Activated T-helper 17 cell treated with anti-CD3 and anti-CD28 coated beads, Interleukin-2, amount 50 U/mL, for 72 hours (primary cell): ENCODE data around the gene FMOD. TPM values are rescaled to one million over a fixed set of nuclear protein-coding genes. Genes with fewer than 3 reads are reported as not detected.
"Not testable (repeated sequence)": the region's sequence is repeated elsewhere in the genome, so short reads cannot be mapped to it uniquely, and the experiment has no call there.

Source experiments
- ATAC-seq: fragments of 150-1000 bp; cut with Tn5 transposase; replicated peaks from 2 replicates; pipeline ENCODE4 v1.10.0; 2021; ENCODE audit warnings: mild to moderate bottlenecking, moderate library complexity
- H3K27ac Mint-ChIP-seq: one replicate; pipeline ENCODE4 v1.8.0; 2022; ENCODE audit warnings: mixed read lengths
- H3K27me3 Mint-ChIP-seq: one replicate; pipeline ENCODE4 v1.8.0; 2022; ENCODE audit warnings: mixed read lengths
- H3K36me3 Mint-ChIP-seq: one replicate; pipeline ENCODE4 v1.8.0; 2022; ENCODE audit warnings: low read depth, mild to moderate bottlenecking, mixed read lengths
- H3K4me1 Mint-ChIP-seq: one replicate; pipeline ENCODE4 v1.8.0; 2022; ENCODE audit warnings: mixed read lengths
- H3K4me3 Mint-ChIP-seq: one replicate; pipeline ENCODE4 v1.8.0; 2022; ENCODE audit warnings: mild to moderate bottlenecking, mixed read lengths
- H3K9me3 Mint-ChIP-seq: one replicate; pipeline ENCODE4 v1.8.0; 2022; ENCODE audit warnings: mixed read lengths
- total RNA-seq, 2 donors: library from RNA; stranded (reverse); gene quantifications; one replicate each; pipeline ENCODE4 v1.2.3, GENCODE V29; 2022

Gene FMOD
- total RNA-seq, 2 donors from 2014 or later: 0.26 TPM; not detected in 1

DNA sequence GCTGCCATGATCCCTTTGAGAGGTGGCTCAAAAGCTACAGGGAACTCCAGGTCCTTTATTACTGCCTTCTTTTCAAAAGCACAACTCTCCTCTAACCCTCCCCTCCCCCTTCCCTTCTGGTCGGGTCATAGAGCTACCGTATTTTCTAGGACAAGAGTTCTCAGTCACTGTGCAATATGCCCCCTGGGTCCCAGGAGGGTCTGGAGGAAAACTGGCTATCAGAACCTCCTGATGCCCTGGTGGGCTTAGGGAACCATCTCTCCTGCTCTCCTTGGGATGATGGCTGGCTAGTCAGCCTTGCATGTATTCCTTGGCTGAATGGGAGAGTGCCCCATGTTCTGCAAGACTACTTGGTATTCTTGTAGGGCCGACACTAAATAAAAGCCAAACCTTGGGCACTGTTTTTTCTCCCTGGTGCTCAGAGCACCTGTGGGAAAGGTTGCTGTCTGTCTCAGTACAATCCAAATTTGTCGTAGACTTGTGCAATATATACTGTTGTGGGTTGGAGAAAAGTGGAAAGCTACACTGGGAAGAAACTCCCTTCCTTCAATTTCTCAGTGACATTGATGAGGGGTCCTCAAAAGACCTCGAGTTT is 42.5 kb downstream of the FMOD start:
- Mint-ChIP-seq H3K27ac (peak overlapping the region; percentile 94), H3K4me1 (peaks cover 25% of the 10 kb centered on the region), H3K4me3 (peak overlapping the region; percentile 99), H3K36me3 (peaks cover 81% of the 10 kb centered on the region), H3K9me3 (no peaks in the 10 kb centered on the region), H3K27me3 (no peaks in the 10 kb centered on the region)
- no peak for ATAC-seq

DNA sequence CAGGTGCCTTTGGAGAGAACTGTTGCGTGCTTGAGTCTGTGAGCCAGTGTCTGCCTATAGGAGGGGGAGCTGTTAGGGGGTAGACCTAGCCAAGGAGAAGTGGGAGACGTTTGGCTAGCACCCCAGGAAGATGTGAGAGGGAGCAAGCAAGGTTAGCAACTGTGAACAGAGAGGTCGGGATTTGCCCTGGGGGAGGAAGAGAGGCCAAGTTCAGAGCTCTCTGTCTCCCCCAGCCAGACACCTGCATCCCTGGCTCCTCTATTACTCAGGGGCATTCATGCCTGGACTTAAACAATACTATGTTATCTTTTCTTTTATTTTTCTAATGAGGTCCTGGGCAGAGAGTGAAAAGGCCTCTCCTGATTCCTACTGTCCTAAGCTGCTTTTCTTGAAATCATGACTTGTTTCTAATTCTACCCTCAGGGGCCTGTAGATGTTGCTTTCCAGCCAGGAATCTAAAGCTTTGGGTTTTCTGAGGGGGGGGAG is 43.2 kb downstream of the FMOD start:
- H3K4me1 Mint-ChIP-seq: peaks cover 31% of the 10 kb centered on the region
- H3K27ac Mint-ChIP-seq: peak overlapping the region; percentile 94
- ATAC-seq: no peak
- peak overlapping the region; percentile 99 for H3K4me3 Mint-ChIP-seq
- peaks cover 80% of the 10 kb centered on the region for H3K36me3 Mint-ChIP-seq
- H3K9me3 Mint-ChIP-seq: no peaks in the 10 kb centered on the region
- no peaks in the 10 kb centered on the region for H3K27me3 Mint-ChIP-seq

DNA sequence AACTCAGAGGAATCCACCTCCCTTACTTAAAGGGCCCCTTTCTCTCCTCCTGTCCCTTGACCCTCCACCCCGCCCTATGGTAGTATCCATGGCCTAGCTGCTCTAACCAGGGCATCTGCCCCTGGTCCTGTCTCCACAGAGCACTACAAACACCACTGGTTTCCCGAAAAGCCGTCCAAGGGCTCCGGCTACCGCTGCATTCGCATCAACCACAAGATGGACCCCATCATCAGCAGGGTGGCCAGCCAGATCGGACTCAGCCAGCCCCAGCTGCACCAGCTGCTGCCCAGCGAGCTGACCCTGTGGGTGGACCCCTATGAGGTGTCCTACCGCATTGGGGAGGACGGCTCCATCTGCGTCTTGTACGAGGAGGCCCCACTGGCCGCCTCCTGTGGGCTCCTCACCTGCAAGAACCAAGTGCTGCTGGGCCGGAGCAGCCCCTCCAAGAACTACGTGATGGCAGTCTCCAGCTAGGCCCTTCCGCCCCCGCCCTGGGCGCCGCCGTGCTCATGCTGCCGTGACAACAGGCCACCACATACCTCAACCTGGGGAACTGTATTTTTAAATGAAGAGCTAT is 43.9 kb downstream of the FMOD start:
- no peaks in the 10 kb centered on the region for H3K27me3 Mint-ChIP-seq
- no peaks in the 10 kb centered on the region for H3K9me3 Mint-ChIP-seq
- peak overlapping the region; percentile 99 for H3K4me3 Mint-ChIP-seq
- peaks cover 31% of the 10 kb centered on the region for H3K4me1 Mint-ChIP-seq
- peak overlapping the region; percentile 94 for H3K27ac Mint-ChIP-seq
- peaks cover 80% of the 10 kb centered on the region for H3K36me3 Mint-ChIP-seq
- no peak for ATAC-seq

DNA sequence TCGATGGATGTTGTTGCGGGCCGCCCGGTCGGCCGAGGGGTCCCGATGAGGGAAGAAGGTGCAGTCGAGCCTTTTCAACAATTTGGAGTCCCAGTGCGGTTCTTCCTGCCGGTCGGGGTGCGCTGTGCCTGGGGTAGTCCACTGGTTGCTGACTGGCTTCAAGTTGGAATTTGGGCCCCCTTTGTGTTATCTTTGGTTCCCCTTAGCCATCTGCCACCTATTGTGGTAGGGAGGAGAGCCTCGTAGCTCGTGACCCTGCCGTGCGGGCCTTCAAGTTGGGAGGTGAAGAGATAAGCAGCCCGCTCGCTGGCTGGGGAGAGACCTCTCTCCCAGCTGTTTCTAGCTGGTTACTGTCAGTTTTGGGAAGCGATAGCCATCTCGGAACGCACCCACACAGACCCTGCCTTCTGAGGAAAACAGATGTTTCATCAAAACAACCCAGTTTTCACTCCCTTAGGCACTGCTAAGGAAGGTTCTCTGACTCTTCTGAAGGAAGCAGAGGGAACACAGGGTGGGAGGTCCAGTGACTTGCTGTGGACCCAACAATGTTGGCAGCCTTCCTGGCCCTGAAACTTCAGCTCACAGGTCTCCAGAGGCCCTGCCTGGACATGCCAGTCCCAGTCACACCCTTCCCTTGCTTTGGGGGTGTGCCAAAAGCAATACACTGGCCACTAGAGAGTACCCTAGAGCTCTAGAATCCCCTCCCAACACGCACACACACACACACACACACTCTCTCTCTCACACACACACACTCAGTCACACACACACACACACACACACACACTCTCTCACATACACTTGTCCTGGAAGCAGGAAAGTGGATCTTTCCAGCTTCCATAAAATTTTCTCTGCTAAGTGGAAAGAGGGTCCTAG is 44.6 kb downstream of the FMOD start:
- peaks cover 80% of the 10 kb centered on the region for H3K36me3 Mint-ChIP-seq
- H3K4me3 Mint-ChIP-seq: peak overlapping the region; percentile 99
- H3K4me1 Mint-ChIP-seq: peaks cover 31% of the 10 kb centered on the region
- ATAC-seq: no peak
- no peaks in the 10 kb centered on the region for H3K27me3 Mint-ChIP-seq
- no peaks in the 10 kb centered on the region for H3K9me3 Mint-ChIP-seq
- H3K27ac Mint-ChIP-seq: peak overlapping the region; percentile 94

DNA sequence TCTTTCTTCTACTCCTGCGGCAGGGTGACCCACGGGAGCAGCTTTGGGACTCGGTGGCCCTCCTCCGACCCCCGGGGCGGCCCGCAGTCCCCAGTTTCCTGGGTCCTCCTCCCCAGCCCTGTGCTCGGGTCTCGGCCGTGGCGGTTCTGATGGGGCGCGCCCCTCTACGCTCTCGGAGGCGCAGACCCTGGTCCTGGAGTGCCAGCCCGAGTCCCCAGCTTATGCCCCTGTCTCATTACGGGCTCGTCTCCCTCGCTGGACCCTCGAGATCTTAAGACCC is 45.2 kb downstream of the FMOD start:
- H3K4me3 Mint-ChIP-seq: peak overlapping the region; percentile 99
- H3K4me1 Mint-ChIP-seq: peaks cover 37% of the 10 kb centered on the region
- H3K9me3 Mint-ChIP-seq: no peaks in the 10 kb centered on the region
- peak overlapping the region; percentile 94 for H3K27ac Mint-ChIP-seq
- peak; percentile 2 for ATAC-seq
- peaks cover 74% of the 10 kb centered on the region for H3K36me3 Mint-ChIP-seq
- no peaks in the 10 kb centered on the region for H3K27me3 Mint-ChIP-seq

DNA sequence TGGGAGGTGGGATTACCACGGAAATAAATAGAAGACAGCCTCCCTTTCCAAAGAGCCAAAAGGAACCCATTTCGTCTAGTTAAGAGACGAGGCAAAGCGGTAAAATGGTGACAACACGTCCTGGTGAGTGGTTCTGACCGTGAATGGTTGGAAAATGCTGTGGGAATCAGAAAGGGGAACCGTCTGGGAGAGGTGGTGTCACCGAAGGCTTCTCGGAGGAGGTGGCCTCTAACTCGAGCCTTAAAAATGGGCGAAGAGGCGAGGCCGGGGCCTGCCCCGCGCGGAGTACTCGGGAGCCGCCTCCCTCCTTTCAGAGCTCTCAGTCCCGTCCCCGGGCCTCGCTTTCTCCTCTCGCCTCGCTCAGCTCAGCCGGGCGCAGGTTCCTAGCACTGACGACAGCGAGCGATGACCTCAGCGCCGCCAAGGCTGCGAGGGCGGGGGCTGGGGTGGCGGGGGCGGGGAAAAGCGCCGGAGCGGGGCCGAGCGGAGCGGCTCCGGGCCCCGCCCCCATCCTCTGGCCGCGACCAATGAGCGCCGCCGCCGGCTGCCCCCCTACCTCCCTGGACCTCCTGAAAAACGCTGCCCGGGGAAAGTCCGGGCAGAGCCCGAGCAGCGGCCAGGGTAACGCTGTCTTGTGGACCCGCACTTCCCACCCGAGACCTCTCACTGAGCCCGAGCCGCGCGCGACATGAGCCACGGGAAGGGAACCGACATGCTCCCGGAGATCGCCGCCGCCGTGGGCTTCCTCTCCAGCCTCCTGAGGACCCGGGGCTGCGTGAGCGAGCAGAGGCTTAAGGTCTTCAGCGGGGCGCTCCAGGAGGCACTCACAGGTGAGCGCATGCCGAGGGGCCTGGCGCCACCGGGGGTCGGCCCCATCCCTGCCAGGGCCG is 45.8 kb downstream of the FMOD start, which contains the start of gene BTG2:
Gene BTG2, plus strand, starts transcription at position 601 of the 890 bp plus-strand sequence. Its CDS starts 88 bp downstream, at position 689.
- Mint-ChIP-seq H3K4me1 (peaks cover 40% of the 10 kb centered on the region), H3K27ac (peak within 1 kb of the TSS; percentile 94), H3K36me3 (peaks cover 70% of the 10 kb centered on the region), H3K4me3 (peak within 1 kb of the TSS; percentile 99), H3K9me3 (no peaks in the 10 kb centered on the region), H3K27me3 (no peaks in the 10 kb centered on the region)
- ATAC-seq: peak; percentile 86

DNA sequence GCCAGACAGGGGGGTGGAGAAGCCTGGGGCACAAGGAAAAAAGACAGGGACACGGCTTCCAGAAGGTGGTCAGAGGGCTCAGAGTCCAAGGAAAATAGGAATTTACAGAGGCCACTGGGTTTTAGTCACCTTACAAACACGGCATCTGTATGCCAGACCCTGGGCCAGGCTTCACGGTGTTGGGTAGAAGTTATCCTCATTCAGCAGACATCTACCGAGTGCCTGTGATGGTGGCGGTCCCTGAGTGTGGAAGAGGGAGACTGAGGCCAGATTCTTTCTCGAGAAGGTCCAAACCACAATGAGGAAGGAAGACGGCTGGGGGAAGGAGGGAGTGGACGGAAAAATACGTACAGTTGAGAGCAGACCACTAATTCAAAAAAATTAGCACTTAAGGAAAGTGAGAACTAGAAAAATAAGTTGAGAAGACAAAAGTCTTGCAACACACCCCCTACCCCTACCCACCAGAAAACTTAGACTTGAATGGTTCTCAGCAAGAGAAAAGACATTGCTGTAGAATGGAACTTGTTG is 46.5 kb downstream of the FMOD start:
- ATAC-seq: no peak
- Mint-ChIP-seq H3K4me3 (peak overlapping the region; percentile 99), H3K9me3 (no peaks in the 10 kb centered on the region), H3K4me1 (peaks cover 33% of the 10 kb centered on the region), H3K27ac (peak overlapping the region; percentile 94), H3K36me3 (peaks cover 63% of the 10 kb centered on the region), H3K27me3 (no peaks in the 10 kb centered on the region)

DNA sequence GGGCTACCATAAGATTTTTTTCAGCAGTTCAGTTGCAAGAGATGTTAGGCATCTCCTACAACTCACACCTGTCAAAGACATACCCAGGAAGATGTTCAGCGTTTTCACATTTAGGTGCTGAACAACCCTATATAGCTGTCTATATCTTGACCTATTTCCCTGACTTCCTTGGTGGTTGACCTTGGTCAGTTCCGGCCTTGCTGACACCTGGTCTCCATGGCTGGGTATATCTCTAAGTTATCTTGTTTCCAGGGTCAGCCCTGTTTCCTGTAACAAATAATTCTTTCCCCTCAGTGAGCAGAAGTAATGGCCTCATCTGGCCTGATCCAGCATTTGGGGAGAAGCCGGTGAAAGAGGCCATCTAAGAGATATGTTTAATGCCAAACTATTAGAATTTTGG is 48.0 kb downstream of the FMOD start:
- Mint-ChIP-seq H3K27ac (peak overlapping the region; percentile 94), H3K36me3 (peaks cover 48% of the 10 kb centered on the region), H3K27me3 (no peaks in the 10 kb centered on the region), H3K4me1 (peaks cover 26% of the 10 kb centered on the region), H3K4me3 (peak overlapping the region; percentile 99), H3K9me3 (no peaks in the 10 kb centered on the region)
- ATAC-seq: no peak

DNA sequence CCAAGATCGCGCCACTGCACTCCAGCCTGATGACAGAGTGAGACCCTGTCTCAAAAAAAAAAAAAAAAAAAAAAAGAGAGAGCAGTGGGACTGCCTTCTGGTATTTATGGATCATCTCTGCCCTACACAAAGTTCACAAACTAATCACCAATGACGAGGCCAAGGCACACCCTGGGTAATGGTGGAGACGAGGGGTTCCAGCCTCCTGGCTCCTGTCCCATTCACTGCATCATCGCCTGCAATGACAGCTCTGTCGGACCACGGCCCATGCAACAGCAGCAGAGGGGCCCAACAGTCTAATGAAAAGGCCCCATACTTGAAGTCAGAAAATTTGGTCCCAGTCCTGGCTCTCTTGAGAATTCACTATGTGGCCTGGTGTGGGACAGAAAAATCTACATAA is 48.5 kb downstream of the FMOD start:
- H3K27ac Mint-ChIP-seq: no peak overlapping the region
- H3K36me3 Mint-ChIP-seq: peaks cover 43% of the 10 kb centered on the region
- H3K4me3 Mint-ChIP-seq: peak overlapping the region; percentile 99
- H3K9me3 Mint-ChIP-seq: no peaks in the 10 kb centered on the region
- no peak for ATAC-seq
- peaks cover 26% of the 10 kb centered on the region for H3K4me1 Mint-ChIP-seq
- H3K27me3 Mint-ChIP-seq: no peaks in the 10 kb centered on the region

DNA sequence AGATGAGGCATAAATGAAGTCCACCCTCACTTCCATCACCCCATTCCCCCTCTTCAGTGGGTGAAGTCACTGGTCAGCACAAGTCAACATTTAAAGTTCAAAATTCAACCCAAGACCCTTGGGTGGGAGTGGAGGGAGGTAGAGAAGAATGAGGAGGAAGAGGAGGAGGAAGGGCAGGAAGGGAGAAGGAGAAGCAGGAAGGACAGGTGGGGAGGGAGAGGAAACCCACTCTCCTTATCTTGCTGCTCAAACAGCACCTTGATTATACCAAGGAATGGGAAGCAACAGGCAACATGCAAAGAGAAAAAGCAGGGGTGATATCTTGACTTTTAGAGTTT is 49.6 kb downstream of the FMOD start:
- Mint-ChIP-seq H3K4me1 (peaks cover 35% of the 10 kb centered on the region), H3K27me3 (no peaks in the 10 kb centered on the region), H3K4me3 (no peak overlapping the region), H3K27ac (peak overlapping the region; percentile 18), H3K36me3 (peaks cover 32% of the 10 kb centered on the region), H3K9me3 (no peaks in the 10 kb centered on the region)
- ATAC-seq: no peak

DNA sequence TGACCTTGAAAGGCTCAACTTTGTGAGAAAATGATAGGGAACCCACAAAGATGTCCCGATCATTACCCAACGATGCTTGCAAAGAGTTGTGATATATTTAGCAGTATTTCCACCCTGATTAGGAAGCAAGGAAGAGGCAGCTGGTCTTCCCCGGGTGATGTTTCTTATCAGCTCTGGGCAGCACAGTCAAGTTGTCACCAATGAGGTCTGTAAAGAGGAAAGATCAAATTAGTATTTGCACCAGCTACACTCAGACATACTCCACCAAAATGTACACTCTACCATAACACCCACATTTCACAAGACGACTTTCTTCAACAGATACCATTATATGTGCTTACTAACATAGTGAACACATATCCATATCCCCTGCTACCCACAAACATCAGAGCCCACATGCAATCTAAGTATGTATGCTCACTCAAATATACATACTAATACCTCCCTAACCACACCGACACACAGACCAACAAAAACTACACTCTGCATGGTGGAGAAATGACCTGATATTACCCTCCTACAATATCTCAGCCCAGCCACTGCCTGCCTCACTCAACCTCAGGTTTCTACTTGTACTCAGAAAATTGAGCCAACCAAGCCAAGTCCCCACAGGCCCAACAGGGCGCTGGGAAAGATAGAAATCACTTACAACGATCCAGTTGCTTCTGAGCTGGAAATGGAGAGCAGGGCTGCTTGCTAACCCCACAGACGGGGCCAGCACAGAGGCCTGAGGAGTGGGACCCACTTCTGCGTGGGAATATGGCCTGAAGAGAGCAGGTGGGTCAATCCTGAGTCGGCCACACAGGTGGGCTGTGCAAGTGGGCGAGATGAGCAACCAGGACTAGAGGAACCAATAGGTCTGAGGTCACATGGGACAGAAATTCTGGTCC is 50.2 kb downstream of the FMOD start:
- peak; percentile 2 for ATAC-seq
- Mint-ChIP-seq H3K27me3 (no peaks in the 10 kb centered on the region), H3K4me1 (peaks cover 37% of the 10 kb centered on the region), H3K9me3 (no peaks in the 10 kb centered on the region), H3K27ac (peak overlapping the region; percentile 18), H3K4me3 (no peak overlapping the region), H3K36me3 (peaks cover 25% of the 10 kb centered on the region)

DNA sequence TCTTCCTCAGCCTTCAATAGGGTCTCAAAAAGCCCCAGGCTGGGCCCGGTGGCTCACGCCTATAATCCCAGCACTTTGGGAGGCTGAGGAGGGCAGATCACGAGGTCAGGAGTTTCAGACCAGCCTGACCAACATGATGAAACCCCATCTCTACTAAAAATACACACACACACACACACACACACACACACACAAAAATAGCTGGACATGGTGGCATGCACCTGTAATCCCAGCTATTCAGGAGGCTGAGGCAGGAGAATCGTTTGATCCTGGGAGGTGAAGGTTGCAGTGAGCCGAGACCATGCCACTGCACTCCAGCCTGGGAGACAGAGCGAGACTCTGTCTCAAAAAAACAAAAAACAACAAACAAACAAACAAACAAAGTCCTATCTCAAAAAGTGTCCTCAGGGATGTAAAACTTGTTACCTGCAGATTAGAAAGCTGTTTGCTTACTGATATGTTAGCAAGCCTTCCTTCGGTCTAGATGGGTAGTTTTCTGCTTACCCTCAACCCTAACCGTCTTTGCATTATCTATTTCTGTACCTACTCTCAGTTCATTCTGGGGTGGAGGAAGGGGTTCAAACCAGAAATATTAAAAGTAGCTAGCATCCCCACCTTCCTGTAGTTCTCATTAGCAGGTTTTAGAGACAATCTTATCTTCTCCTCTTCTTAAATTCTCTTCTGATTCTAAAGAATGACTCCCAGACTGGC is 51.0 kb downstream of the FMOD start:
- H3K27me3 Mint-ChIP-seq, H3K4me3 Mint-ChIP-seq, ATAC-seq, H3K9me3 Mint-ChIP-seq: not testable (repeated sequence)
- Mint-ChIP-seq H3K36me3 (peaks cover 17% of the 10 kb centered on the region), H3K27ac (peak overlapping the region; percentile 18), H3K4me1 (peaks cover 42% of the 10 kb centered on the region)

DNA sequence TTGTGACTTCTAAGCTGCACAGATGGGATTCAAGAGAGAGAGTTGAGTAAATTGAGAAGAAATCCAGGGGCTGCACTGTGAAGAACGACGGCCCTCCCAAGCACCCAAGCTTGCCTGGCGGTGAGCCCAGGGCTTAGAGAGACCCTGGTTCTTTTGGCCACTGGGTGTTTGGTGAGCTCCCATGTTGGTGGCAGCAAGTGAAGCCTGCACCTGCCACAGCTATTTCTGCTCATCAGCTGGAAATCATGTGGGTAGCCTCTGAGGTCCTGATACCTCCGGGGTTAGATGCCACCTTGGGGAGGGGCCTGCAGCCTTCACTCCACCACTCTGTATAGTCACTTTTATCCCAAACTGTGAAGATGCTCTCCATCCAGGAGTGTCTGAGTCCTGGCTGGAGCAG is 51.8 kb downstream of the FMOD start:
- H3K9me3 Mint-ChIP-seq: no peaks in the 10 kb centered on the region
- peaks cover 40% of the 10 kb centered on the region for H3K4me1 Mint-ChIP-seq
- no peak overlapping the region for H3K4me3 Mint-ChIP-seq
- no peaks in the 10 kb centered on the region for H3K27me3 Mint-ChIP-seq
- H3K36me3 Mint-ChIP-seq: peaks cover 10% of the 10 kb centered on the region
- no peak for ATAC-seq
- peak overlapping the region; percentile 2 for H3K27ac Mint-ChIP-seq
